Cardiac septum (tissue), 1 donor: ENCODE data around the gene LAMA5. TPM values are rescaled to one million over a fixed set of nuclear protein-coding genes. Genes with fewer than 3 reads are reported as not detected.

Source experiments
- DNase-seq: peaks from one replicate; pipeline ENCODE4 v3.0.0-alpha.2; 2020; ENCODE audit warnings: low spot score
- intact Hi-C: fragments of 100-400 bp; cut with DNase I; formaldehyde crosslinking; loops from one replicate; pipeline ENCODE4 v1.14.0; 2022
- microRNA-seq: library from miRNA; unstranded; fragments of <30 nt; microRNA quantifications from one replicate; pipeline ENCODE4 v1.2.0, GENCODE V29; 2020
- total RNA-seq: library from RNA; stranded (reverse); fragmentation: NEBNext Ultra II Directional; extraction: Animal tissue kit (Norgen Biotek cat#: 25700); gene quantifications from one replicate; pipeline ENCODE4 v1.2.1, GENCODE V29; 2021
- donor health status: DM: no; HTN: no; CAD: no.

LAMA5 gene
- total RNA-seq, 1 donor from 2014 or later, result 101 TPM

- DNase-seq, result no peak
- intact Hi-C loops, result no loop called here
These were observed 101.7 kb downstream of the LAMA5 start for GRCh38 chr20:62265365-62265764.

GRCh38 chr20:62263396-62263795, 103.7 kb downstream of the LAMA5 start:
- DNase-seq, result no peak
- intact Hi-C loops, result no loop called here

- DNase-seq, result no peak
- intact Hi-C loops, result no loop called here
These were observed 105.0 kb downstream of the LAMA5 start for GRCh38 chr20:62262064-62262463.

GRCh38 chr20:62259294-62259565, 107.9 kb downstream of the LAMA5 start:
- intact Hi-C loops, result no loop called here
- DNase-seq, result no peak

Small RNAs within 50 kb of the gene (microRNA-seq; reads per million reads assigned to microRNA genes)
- gene MIR4758, result not detected

Other genes with a start within 250 kb of the LAMA5 start
- 51.0 TPM for gene LSM14B, start 244.8 kb downstream of the LAMA5 start, total RNA-seq
- gene PSMA7, start 223.9 kb downstream of the LAMA5 start, total RNA-seq, result 198 TPM
- gene SS18L1, start 223.5 kb downstream of the LAMA5 start, total RNA-seq, result 8.0 TPM
- 26.6 TPM for gene MTG2, start 184.3 kb downstream of the LAMA5 start, total RNA-seq
- not detected for gene HRH3, start 147.0 kb downstream of the LAMA5 start, total RNA-seq
- gene OSBPL2, start 128.8 kb downstream of the LAMA5 start, total RNA-seq, result 55.1 TPM
- 79.9 TPM for gene ADRM1, start 64.3 kb downstream of the LAMA5 start, total RNA-seq
- gene RPS21, start 19.8 kb upstream of the LAMA5 start, total RNA-seq, result 466 TPM
- 10.7 TPM for gene CABLES2, start 40.0 kb upstream of the LAMA5 start, total RNA-seq
- not detected for gene RBBP8NL, start 60.2 kb upstream of the LAMA5 start, total RNA-seq
- gene GATA5, start 108.7 kb upstream of the LAMA5 start, total RNA-seq, result 1.0 TPM